Panc1 (cell line): Measurements from ENCODE around the gene LZTS2. TPM values are rescaled to one million over a fixed set of nuclear protein-coding genes. Genes with fewer than 3 reads are reported as not detected.

Experiments
- ATAC-seq: fragments of 200-7000 bp; cut with Tn5 transposase; 2 replicates; pipeline ENCODE4 v1.9.1; 2020; ENCODE audit warnings: mild to moderate bottlenecking, moderate library complexity
- BruUV-seq: library from RNA; stranded (reverse); fragments of 400-500 nt; replicated peaks from 2 replicates; lab custom pipeline; 2021; lab: Mats Ljungman, UMichigan
- CTCF ChIA-PET: fragments of 300-600 bp; sonication (Branson Sonifier 250); formaldehyde crosslinking; loops from one replicate; lab custom pipeline; 2022; ENCODE audit warnings: antibody characterized with exemption; lab: Charles Lee
- POLR2A ChIA-PET: fragments of 300-600 bp; sonication (Branson Sonifier 250); formaldehyde crosslinking; loops from one replicate; lab custom pipeline; 2022; ENCODE audit warnings: antibody characterized with exemption; lab: Charles Lee
- DNase-seq: peaks from one replicate; pipeline ENCODE4 v3.0.0-alpha.2; 2010; ENCODE audit warnings: low read depth, low spot score
- H3K27ac ChIP-seq: 2 replicates; pipeline ENCODE4 v1.5.1; 2011; ENCODE audit warnings: mild to moderate bottlenecking, low read length, inconsistent platforms
- H3K27me3 ChIP-seq: fragments of 200-500 bp; sonication (Bioruptor generic); 2 replicates; pipeline ENCODE4 v1.6.0; 2014; ENCODE audit warnings: low read length, inconsistent platforms; ENCODE audit not compliant: control insufficient read depth, insufficient read depth
- H3K36me3 ChIP-seq: fragments of 200-500 bp; sonication (Bioruptor generic); 2 replicates; pipeline ENCODE4 v1.5.1; 2014; ENCODE audit warnings: inconsistent platforms, mild to moderate bottlenecking, low read length, moderate library complexity; ENCODE audit not compliant: control insufficient read depth, insufficient read depth
- H3K4me1 ChIP-seq: 2 replicates; pipeline ENCODE4 v1.5.1; 2011; ENCODE audit warnings: inconsistent platforms, mild to moderate bottlenecking, low read length, moderate library complexity; ENCODE audit not compliant: control insufficient read depth, insufficient read depth
- H3K4me3 ChIP-seq, 2 experiments: 2 replicates each; pipeline ENCODE4 v1.5.1; 2011 to 2012; ENCODE audit warnings: low read depth in 2 of 2, low read length in 2 of 2, mild to moderate bottlenecking in 2 of 2, inconsistent platforms in 1 of 2, moderate library complexity in 1 of 2
- H3K9me3 ChIP-seq: fragments of 200-500 bp; sonication (Bioruptor generic); 2 replicates; pipeline ENCODE4 v1.5.1; 2014; ENCODE audit warnings: low read depth, mild to moderate bottlenecking, inconsistent platforms, low read length, moderate library complexity; ENCODE audit not compliant: control insufficient read depth, insufficient read depth
- CTCF ChIP-seq: fragments of 450-650 bp; IDR thresholded peaks from 2 replicates; pipeline ENCODE4 v1.5.1; 2017; ENCODE audit warnings: mild to moderate bottlenecking
- POLR2AphosphoS5 ChIP-seq: IDR thresholded peaks from 2 replicates; pipeline ENCODE4 v1.6.1; 2012; ENCODE audit warnings: mild to moderate bottlenecking, low read depth, low read length, moderate library complexity
- REST ChIP-seq, 2 experiments: IDR thresholded peaks; 2 replicates each; pipeline ENCODE4 v1.6.1; 2011 to 2012; ENCODE audit warnings: low read depth in 2 of 2, control low read depth in 1 of 2, low read length in 1 of 2, mild to moderate bottlenecking in 1 of 2, moderate library complexity in 1 of 2; ENCODE audit not compliant: insufficient read depth in 1 of 2
- SIN3A ChIP-seq: IDR thresholded peaks from 2 replicates; pipeline ENCODE4 v1.6.1; 2012; ENCODE audit warnings: low read depth, mild to moderate bottlenecking, low read length, moderate library complexity, borderline replicate concordance; ENCODE audit not compliant: insufficient read depth
- TCF7L2 ChIP-seq: IDR thresholded peaks from 2 replicates; pipeline ENCODE4 v1.6.1; 2011; ENCODE audit warnings: mild to moderate bottlenecking, low read depth, low read length, inconsistent platforms
- in situ Hi-C: cut with HindIII; loops from 2 replicates; pipeline ENCODE4 v1.10.0; 2016; ENCODE audit warnings: low sequenced_read_pairs, low pct_unique_long_range_greater_than_20kb
- intact Hi-C: fragments of 100-400 bp; cut with micrococcal nuclease; formaldehyde crosslinking; loops from one replicate; pipeline ENCODE4 v1.10.0; 2022; ENCODE audit not compliant: unreplicated experiment
- total RNA-seq: library from RNA; stranded (reverse); gene quantifications from one replicate; pipeline ENCODE4 v1.2.1, GENCODE V29; 2021; ENCODE audit not compliant: unreplicated experiment

Gene LZTS2
- total RNA-seq, 1 experiment from 2014 or later = 65.5 TPM

DNA sequence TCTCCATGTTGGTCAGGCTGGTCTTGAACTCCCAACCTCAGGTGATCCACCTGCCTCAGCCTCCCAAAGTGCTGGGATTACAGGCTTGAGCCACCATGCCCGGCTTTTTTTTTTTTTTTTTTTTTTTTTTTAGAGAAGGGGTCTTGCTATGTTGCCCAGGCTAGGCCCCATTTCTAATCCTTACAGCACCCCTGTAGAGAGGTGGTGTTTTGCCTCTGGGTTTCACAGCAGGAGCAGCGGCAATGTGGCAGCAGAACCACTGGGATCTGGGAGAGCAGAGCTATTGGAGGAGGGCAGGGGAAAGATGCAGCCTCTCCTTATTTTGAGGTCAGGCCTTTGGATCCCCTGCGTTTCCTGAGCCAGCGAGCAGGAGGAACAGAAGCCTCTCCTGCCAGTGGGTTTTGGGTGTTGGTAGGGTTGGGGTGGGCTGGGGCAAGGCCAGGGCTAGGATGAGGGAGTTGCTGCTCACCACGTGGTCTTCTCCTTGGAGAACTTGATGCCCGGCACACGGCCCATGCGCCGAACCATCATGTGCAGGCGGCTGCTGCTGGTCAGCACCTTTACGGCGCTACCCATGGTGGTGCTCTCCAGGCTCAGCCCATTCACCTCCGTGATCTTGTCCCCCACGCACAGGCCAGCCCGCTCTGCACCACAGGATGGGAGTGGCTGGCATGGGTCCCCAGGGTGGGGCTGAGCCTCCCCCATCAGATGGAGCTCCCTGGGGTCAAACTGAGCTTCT, 23.5 kb downstream of the LZTS2 start:
- ChIA-PET CTCF (interaction anchor here (0.5 to 0.9 kb wide), 2 partner anchors 9 to 12 kb away, joined by 3 read pairs; no protein-coding TSS in a partner anchor), POLR2A (no interaction called here)
- intact Hi-C loops = no loop called here
- H3K27ac ChIP-seq = no peak overlapping the region
- no peaks in the 10 kb centered on the region for H3K36me3 ChIP-seq
- in situ Hi-C loops = no loop called here
- H3K27me3 ChIP-seq = no peaks in the 10 kb centered on the region
- peaks cover 2% of the 10 kb centered on the region; the same call in 1 of the 2 replicates for H3K4me1 ChIP-seq
- DNase-seq (no peak), ATAC-seq (no peak)
- BruUV-seq = no TSS peak
- no peaks in the 10 kb centered on the region for H3K9me3 ChIP-seq
- no peak for TF ChIP-seq TCF7L2
- TF ChIP-seq POLR2AphosphoS5 = no peak
- TF ChIP-seq SIN3A = no peak
- no peak for TF ChIP-seq CTCF
- TF ChIP-seq REST (IDR thresholded peaks at IDR 0.05; ENCODE audit: insufficient read depth in 1 of 2, low read depth in 2 of 2, low read length in 1 of 2) = no peak
- H3K4me3 ChIP-seq = no peak overlapping the region

- no TSS peak for BruUV-seq
- H3K27ac ChIP-seq = no peak overlapping the region
- ATAC-seq (no peak), DNase-seq (no peak)
- in situ Hi-C loops = no loop called here
- intact Hi-C loops = no loop called here
- no peaks in the 10 kb centered on the region; the same call in 1 of the 2 replicates for H3K36me3 ChIP-seq
- POLR2A ChIA-PET = no interaction called here
- no peak for TF ChIP-seq TCF7L2
- TF ChIP-seq SIN3A = no peak
- TF ChIP-seq REST (IDR thresholded peaks at IDR 0.05; ENCODE audit: insufficient read depth in 1 of 2, low read depth in 2 of 2, low read length in 1 of 2) = no peak
- no peak for TF ChIP-seq CTCF
- no peak for TF ChIP-seq POLR2AphosphoS5
- no peaks in the 10 kb centered on the region for H3K9me3 ChIP-seq
- H3K27me3 ChIP-seq = no peaks in the 10 kb centered on the region
- H3K4me1 ChIP-seq = peaks cover 9% of the 10 kb centered on the region
- H3K4me3 ChIP-seq = no peak overlapping the region
- CTCF ChIA-PET = no interaction called here
Observed at GRCh38 chr10:101027106-101027720, 27.6 kb downstream of the LZTS2 start.
